Loucy (cell line): Measurements from ENCODE around the gene CD80.

Experiments used
- EZH2phosphoT487 ChIP-seq: fragments of 200-600 bp; IDR thresholded peaks from 2 replicates; pipeline ENCODE4 v1.6.1; 2018; ENCODE audit warnings: antibody characterized with exemption, mild to moderate bottlenecking, moderate library complexity, borderline replicate concordance
- TF ChIP-seq, protein P1 (sequence below): fragments of 200-600 bp; sonication (generic); conservative IDR thresholded peaks from 2 replicates; pipeline ENCODE4 v1.5.1; 2014; ENCODE audit warnings: mild to moderate bottlenecking, antibody characterized with exemption, low read length

DNA sequence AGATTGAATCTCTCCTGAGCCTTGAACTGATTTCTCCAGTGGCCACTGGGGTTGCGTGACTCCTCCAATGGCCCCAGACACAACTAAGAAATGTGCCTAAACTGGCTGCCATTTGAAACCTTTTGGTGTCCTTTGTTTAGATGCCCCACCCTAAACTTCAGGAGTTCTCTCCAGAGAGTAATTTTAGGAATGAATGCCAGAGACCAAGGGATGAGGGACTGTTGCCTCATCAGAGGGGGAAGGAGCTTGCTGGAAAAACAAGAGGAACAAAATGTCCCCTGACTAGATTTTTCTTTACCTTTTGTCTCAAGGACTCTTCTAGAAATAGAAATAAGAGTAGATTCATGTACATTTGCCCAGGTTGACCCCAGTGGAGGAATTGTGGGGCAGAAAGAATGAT is 11.8 kb upstream of the CD80 start:
- TF ChIP-seq, protein P1, sequence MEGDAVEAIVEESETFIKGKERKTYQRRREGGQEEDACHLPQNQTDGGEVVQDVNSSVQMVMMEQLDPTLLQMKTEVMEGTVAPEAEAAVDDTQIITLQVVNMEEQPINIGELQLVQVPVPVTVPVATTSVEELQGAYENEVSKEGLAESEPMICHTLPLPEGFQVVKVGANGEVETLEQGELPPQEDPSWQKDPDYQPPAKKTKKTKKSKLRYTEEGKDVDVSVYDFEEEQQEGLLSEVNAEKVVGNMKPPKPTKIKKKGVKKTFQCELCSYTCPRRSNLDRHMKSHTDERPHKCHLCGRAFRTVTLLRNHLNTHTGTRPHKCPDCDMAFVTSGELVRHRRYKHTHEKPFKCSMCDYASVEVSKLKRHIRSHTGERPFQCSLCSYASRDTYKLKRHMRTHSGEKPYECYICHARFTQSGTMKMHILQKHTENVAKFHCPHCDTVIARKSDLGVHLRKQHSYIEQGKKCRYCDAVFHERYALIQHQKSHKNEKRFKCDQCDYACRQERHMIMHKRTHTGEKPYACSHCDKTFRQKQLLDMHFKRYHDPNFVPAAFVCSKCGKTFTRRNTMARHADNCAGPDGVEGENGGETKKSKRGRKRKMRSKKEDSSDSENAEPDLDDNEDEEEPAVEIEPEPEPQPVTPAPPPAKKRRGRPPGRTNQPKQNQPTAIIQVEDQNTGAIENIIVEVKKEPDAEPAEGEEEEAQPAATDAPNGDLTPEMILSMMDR, result no peak
- no peak for TF ChIP-seq EZH2phosphoT487
